Stimulated activated CD8-positive, alpha-beta memory T cell treated with anti-CD3 and anti-CD28 coated beads, Interleukin-12 subunit alpha, Interleukin-12 subunit beta, amount 100 ng/mL, for 1 hour (primary cell): ENCODE measurements around the gene PRKAG3.
A peak's percentile ranks its signal among the peaks of the same experiment; 100 is the strongest.

Source experiments
- DNase-seq: peaks from one replicate; pipeline ENCODE4 v3.0.0-alpha.2; 2020; ENCODE audit warnings: low read depth

Gene PRKAG3

DNA sequence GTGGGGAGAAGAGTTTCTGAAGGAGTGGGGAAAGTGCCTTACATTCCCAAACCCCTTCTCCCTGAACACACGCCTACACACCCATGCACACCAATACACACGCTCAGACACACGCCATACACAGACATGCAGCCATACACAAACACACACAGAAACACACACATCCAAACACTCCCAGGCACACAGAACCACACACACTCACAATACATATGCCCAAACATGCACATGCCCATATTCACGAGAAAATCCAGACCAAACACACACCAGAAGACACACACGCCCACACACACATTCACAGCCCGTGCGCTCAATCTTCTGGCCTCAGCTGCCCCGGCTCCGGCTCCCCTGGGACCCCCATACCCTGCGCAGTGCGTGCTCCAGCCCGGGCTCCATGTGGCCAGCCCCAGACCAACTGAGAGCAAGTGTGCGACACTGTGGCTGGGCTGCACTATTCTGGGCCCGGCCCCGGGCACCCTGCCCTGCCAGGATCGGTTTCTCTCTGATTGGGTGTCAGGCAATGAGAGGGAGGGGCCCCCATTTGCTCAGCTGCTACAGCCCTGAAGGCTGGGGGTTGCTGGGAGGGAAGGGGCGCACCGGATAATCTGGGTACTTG, at the start of gene PRKAG3:
Gene PRKAG3, minus strand, starts transcription at position 426 of the 613 bp plus-strand sequence.
- DNase-seq = no peak

DNA sequence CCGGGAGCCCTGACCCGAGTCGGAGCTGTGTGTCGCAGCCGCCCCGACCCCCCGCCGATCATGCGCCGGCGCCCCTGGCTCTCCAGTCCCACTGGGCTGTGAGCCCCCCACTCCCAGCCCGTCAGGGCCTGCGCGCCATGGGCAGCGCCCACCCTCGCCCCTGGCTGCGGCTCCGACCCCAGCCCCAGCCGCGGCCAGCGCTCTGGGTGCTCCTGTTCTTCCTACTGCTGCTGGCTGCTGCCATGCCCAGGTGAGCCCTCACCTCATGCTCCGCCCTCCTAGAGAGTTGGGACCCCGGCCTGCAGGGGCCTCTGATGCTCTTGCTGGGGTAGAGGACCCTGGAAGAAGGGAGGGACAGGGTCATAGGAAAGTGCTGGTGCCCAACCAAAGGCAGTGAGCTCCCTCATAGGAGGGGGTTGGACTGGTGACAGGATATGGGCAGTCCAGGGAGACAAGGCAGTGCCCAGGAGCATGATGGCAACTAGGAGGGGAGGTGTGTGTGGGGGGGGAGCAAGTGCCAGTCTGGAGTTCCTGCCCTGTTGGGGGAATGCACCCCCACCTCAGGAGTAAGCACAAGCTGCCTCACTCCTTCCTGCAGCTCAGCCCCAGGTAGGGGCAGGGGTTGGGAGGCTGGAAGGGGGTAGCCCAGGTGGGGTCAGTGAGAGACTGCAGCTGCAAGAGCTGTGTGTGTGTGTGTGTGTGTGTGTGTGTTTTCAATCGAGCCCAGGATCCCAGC, 49.4 kb upstream of the PRKAG3 start:
- no peak for DNase-seq

GRCh38 chr2:218880102-218880858, 48.7 kb upstream of the PRKAG3 start, which contains the start of gene WNT10A:
WNT10A (plus strand) TSS chr2:218880852; CDS start chr2:218880996, 144 bp downstream.
- peak; percentile 72 for DNase-seq

DNA sequence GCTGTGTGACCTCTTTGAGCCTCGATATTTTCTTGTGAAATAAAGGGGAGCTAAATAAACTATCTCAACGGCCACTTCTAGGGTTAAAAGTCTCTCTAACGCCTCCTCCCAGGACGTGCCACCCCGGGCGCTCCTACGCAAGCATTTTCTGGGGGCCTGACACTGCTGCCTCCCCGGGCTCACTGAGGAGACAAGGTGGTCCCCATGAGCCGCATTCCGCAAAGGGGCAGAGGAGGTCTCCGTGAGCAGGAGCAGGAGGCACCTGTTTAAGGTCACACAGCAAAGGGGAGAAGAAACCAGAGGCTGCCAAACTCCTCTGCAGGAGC, 48.1 kb upstream of the PRKAG3 start:
- DNase-seq = no peak

DNA sequence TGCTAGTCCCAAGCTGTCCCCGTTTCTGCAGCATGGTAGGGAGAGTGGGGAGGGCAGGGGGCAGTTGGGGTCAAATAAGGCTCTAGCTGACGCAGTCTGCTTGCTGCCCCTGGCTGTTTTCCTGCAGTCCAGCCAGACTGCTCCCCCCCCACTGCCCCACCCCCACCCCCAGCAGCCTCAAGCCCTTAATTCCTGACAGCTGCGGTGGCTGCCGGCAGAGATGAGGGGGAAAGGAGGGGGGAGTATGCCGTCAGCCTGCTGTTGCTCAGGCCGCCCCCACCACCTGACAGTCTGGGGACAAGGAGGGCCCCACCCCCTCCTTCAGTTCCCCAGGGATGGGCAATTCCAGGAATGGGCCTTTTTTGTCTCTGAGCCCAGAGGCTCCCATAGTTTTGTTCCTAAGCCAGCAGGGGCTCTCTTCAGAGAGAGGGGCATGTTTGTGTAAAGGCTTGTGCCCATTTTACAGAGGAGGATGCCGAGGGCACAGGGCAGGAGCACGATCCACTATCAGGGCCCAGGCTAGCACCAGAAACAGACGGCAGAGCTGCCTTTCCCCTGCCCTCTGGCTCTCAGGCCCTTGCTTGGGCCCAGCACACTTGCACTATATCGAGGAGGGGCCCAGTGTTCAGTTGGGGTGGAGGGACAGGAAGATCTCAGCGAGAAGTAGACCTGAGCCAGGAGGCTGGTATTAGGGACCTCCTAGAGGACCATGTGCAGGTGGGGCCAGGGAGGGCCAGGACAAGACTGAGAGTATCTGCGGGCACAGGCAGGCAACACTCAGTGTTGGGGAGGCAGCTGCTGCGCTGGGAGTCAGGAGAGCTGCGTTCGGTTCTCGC, 47.5 kb upstream of the PRKAG3 start:
- DNase-seq = no peak

- no peak for DNase-seq
Measured at GRCh38 chr2:218878486-218878885, 46.9 kb upstream of the PRKAG3 start.

- no peak for DNase-seq
Measured at GRCh38 chr2:218877891-218878290, 46.3 kb upstream of the PRKAG3 start.

DNA sequence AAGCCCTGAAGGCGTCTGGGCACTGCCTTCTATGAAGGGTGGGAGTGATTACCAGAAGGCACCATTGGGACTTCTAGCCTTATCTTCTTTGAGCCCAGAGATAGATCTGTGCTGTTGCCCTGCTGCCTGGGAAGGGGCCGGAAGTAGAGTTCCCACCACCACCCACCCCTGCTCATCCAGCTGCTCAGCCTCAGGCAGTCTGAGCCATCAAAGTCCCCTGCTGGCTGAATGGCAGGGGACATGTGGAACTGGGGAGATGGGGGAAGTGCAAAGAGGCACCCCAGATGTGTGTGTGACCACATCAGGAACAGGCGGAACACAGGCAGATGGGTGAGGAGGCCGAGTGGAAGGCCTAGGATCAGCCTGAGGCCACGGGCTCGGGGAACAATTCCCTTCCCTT, 45.7 kb upstream of the PRKAG3 start:
- DNase-seq = no peak

GRCh38 chr2:218876562-218877219, 45.1 kb upstream of the PRKAG3 start:
- peak; percentile 70 for DNase-seq

GRCh38 chr2:218875692-218876246, 44.2 kb upstream of the PRKAG3 start:
- DNase-seq = no peak

GRCh38 chr2:218873359-218874194, 42.0 kb upstream of the PRKAG3 start:
- no peak for DNase-seq

GRCh38 chr2:218872645-218873358, 41.2 kb upstream of the PRKAG3 start:
- DNase-seq = no peak

GRCh38 chr2:218871345-218872302, 40.0 kb upstream of the PRKAG3 start:
- DNase-seq = no peak

DNA sequence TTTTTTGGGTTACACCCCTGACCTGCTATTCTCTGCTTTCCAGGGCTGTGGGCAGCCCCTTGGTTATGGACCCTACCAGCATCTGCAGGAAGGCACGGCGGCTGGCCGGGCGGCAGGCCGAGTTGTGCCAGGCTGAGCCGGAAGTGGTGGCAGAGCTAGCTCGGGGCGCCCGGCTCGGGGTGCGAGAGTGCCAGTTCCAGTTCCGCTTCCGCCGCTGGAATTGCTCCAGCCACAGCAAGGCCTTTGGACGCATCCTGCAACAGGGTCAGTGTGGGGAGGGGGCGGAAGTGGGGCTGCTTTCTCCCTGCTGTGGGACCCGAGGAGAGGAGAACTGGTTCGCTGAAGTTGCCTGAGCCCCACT, 39.4 kb upstream of the PRKAG3 start:
- DNase-seq = no peak

- DNase-seq = no peak
Measured at GRCh38 chr2:218869064-218869463, 37.5 kb upstream of the PRKAG3 start.

- no peak for DNase-seq
Measured at GRCh38 chr2:218867900-218868299, 36.3 kb upstream of the PRKAG3 start.

- no peak for DNase-seq
Measured at GRCh38 chr2:218865999-218866398, 34.4 kb upstream of the PRKAG3 start.

DNA sequence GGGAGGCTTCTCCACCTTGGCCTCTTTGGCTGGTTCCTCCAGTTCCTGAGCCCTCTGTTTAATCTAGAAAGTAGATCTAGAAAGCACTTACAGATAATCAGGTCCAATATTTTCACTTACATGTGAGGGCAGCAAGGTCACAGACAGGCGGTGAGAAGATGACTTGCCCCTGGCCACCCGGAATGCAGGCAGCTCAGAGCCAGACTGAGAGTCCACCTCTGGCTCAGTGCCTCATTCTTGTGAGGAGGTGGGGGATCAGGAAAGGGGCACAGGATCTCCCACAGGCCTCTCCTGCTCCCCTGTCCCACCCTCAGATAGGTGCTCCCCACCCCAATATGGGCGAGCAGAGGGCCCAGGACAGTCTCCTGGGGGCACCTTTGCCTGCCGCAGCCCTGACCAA, 33.8 kb upstream of the PRKAG3 start:
- no peak for DNase-seq
